Ovary (tissue), 9 donors: ENCODE results near the gene PCA3. TPM values are rescaled to one million over a fixed set of nuclear protein-coding genes. Genes with fewer than 3 reads are reported as not detected.

Source experiments
- DNase-seq, 5 donors: peaks; one replicate each; pipeline ENCODE4 v3.0.0-alpha.2; 2019 to 2020
- H3K27ac ChIP-seq, 2 donors: fragments of 200-600 bp; one replicate each; pipeline versions ENCODE4 v1.5.1 to v1.8.0; 2019 to 2022
- H3K27me3 ChIP-seq: fragments of 200-600 bp; one replicate; pipeline ENCODE4 v1.8.0; 2022
- H3K36me3 ChIP-seq: fragments of 200-600 bp; sonication (generic); one replicate; pipeline ENCODE4 v1.5.1; 2019
- H3K4me1 ChIP-seq: one replicate; pipeline ENCODE4 v1.8.1; 2013; ENCODE audit warnings: mild to moderate bottlenecking, moderate library complexity; ENCODE audit not compliant: insufficient read depth
- H3K4me3 ChIP-seq: fragments of 200-600 bp; sonication (generic); one replicate; pipeline ENCODE4 v1.5.1; 2017
- H3K9me3 ChIP-seq, 2 donors: fragments of 200-600 bp in 1 of 2; sonication (generic) in 1 of 2; one replicate each; pipeline versions ENCODE4 v1.5.1 to v1.8.1; 2013 to 2019; ENCODE audit warnings: mild to moderate bottlenecking in 1 of 2, moderate library complexity in 1 of 2
- EP300 ChIP-seq: sonication (generic); formaldehyde crosslinking; IDR thresholded peaks from one replicate; pipeline ENCODE4 v1.6.1; 2017; ENCODE audit warnings: antibody characterized with exemption
- POLR2A ChIP-seq: fragments of 450-650 bp; IDR thresholded peaks from one replicate; pipeline ENCODE4 v1.6.1; 2017; ENCODE audit warnings: antibody characterized with exemption, mild to moderate bottlenecking, moderate library complexity
- WGBS, 3 donors: extraction: QIAGEN DNeasy Blood & Tissue Kit in 1 of 3; methylation state at CpG; one replicate each; pipeline versions ENCODE4 v1.1.5 to v1.1.7; 2013 to 2017; 5-methylcytosine and 5-hydroxymethylcytosine counted together
- intact Hi-C, 4 donors: fragments of 100-400 bp; cut with DNase I; formaldehyde crosslinking; loops; one replicate each; pipeline versions ENCODE4 v1.11.0 to v1.15.1; 2022 to 2023
- polyA plus RNA-seq, 2 donors: library from polyadenylated mRNA; stranded (reverse); fragments of 200-250 nt in 1 of 2; fragments of 350-450 nt in 1 of 2; fragmentation: Illumina TruSeq in 1 of 2; extraction: RNeasy Lipid Tissue Mini Kit (QIAGEN cat#74804) in 1 of 2; gene quantifications; one replicate each; pipeline ENCODE4 v1.2.3, GENCODE V29; 2013 to 2014
- total RNA-seq, 7 donors: library from RNA; depleted of rRNA in 2 of 7; stranded (reverse); fragments of >200 nt in 2 of 7; fragmentation: NEBNext Ultra II Directional in 3 of 7; extraction: Animal tissue kit (Norgen Biotek cat#: 25700) in 3 of 7; gene quantifications; one replicate each; pipeline versions ENCODE4 v1.1.0 to v1.2.4, GENCODE V29; 2016 to 2023
- TF ChIP-seq, protein P1 (sequence below), 3 donors: fragments of 450-650 bp in 2 of 3; fragments of 200-600 bp in 1 of 3; IDR thresholded peaks; one replicate each; pipeline versions ENCODE4 v1.5.1 to v1.8.0; 2016 to 2022; ENCODE audit warnings: antibody characterized with exemption in 3 of 3, mild to moderate bottlenecking in 1 of 3
- donor health status: DM: no; HTN: no; CAD: no; lungs with moderate emphysema.
- donor health status: DM: no; HTN: no; CAD: no.
- donor health status: Bipolar disorder and iron deficiency.
- donor health status: DM: yes; HTN: yes; CAD: no.
- donor health status: DM: no; HTN: no; CAD: no.
- donor health status: DM: yes; HTN: yes; CAD: no.

Gene PCA3
- total and polyA plus RNA-seq, 9 donors, result not detected

DNA sequence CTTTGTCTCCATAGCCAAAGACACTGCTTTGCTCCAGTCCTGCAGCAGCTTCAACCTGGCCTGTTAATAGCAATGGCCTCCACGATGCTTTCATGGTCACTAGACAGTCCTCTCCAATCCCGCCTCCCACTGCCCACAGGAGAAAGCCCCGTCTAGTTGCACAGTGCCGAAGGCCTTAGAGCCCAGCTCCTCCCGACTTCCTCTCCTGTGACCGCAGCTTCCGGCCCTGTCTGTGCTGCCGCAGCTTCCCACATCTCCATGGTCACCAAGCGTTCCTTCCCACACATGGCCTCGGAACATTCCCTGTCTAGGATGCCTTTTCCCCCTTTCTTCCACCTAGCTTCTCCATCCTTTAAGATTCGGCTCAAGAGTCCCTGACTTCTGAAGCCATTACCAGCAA lies 23.4 kb downstream of the PCA3 start:
- H3K9me3 ChIP-seq, result no peaks in the 10 kb centered on the region
- WGBS, 3 donors, result 79 to 88% (median 86%) methylated on average over 11 of the region's 11 CpGs
- intact Hi-C loops, result no loop called here

DNA sequence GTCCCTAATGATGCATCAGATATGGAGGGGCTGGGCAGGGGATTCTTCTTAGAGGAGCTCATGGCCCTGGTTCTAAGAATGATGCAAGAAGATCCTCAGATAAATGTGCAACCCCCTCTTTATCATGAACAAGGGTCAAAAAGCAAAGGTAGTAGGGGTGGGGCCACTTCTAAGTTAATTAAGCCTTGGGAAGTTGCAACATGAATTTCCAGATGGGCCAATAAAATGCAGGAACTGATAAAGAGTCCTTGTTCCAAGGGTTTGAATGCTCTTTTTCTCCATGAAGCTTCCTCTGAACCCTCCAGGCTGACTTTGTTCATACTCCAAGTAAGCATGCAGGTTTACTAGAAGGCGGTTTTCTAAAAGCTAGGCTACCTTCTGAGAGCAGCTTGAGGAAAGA lies 25.6 kb downstream of the PCA3 start:
- DNase-seq, result no peak
- H3K27ac ChIP-seq, result no peak overlapping the region
- TF ChIP-seq EP300 (no peak), POLR2A (no peak)
- TF ChIP-seq, protein P1, sequence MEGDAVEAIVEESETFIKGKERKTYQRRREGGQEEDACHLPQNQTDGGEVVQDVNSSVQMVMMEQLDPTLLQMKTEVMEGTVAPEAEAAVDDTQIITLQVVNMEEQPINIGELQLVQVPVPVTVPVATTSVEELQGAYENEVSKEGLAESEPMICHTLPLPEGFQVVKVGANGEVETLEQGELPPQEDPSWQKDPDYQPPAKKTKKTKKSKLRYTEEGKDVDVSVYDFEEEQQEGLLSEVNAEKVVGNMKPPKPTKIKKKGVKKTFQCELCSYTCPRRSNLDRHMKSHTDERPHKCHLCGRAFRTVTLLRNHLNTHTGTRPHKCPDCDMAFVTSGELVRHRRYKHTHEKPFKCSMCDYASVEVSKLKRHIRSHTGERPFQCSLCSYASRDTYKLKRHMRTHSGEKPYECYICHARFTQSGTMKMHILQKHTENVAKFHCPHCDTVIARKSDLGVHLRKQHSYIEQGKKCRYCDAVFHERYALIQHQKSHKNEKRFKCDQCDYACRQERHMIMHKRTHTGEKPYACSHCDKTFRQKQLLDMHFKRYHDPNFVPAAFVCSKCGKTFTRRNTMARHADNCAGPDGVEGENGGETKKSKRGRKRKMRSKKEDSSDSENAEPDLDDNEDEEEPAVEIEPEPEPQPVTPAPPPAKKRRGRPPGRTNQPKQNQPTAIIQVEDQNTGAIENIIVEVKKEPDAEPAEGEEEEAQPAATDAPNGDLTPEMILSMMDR (IDR thresholded peaks at IDR 0.05), result no peak
- no peaks in the 10 kb centered on the region for H3K36me3 ChIP-seq
- intact Hi-C loops, result no loop called here
- H3K9me3 ChIP-seq, result no peaks in the 10 kb centered on the region
- H3K27me3 ChIP-seq, result no peaks in the 10 kb centered on the region
- H3K4me1 ChIP-seq, result no peaks in the 10 kb centered on the region
- WGBS, 3 donors, result 87 to 97% (median 95%) methylated on average over 1 of the region's 1 CpG
- H3K4me3 ChIP-seq, result no peak overlapping the region

More for the DNA sequence above, 23.4 kb downstream of the PCA3 start:
- TF ChIP-seq, protein P1 (IDR thresholded peaks at IDR 0.05), result no peak
- TF ChIP-seq EP300 (no peak), POLR2A (no peak)
- Histone ChIP-seq H3K27me3 (no peaks in the 10 kb centered on the region), H3K27ac (no peak overlapping the region), H3K4me3 (no peak overlapping the region), H3K36me3 (no peaks in the 10 kb centered on the region), H3K4me1 (no peaks in the 10 kb centered on the region)
- no peak for DNase-seq

DNA sequence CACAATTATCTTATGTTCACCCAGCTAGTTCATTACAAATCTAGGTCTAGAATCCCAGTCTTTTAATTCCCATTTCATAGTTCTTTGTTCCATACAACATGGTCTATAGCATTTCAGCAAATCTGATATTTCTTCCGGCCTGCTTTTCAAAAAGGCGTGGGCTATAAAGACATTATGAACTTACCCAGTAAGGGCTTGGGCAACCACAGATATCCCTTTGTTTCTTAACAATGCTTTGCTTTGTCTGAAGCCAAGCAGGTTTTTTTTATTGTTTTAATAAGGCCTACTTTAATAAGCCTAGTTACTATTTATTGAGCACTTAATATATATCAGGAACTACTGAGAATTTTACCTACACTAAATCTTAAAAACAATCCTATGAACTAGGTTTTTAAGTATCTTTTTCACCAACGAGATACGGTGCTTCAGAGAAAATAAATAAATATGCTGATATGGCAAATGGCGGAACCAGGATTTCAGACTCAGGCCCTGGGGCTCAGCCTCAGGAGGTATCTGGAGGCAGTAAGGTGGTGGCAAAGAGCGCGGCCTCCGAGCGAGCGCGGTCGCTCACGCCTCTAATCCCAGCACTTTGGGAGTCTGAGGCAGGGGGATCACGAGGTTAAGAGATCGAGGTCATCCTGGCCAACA lies 29.7 kb downstream of the PCA3 start:
- H3K36me3 ChIP-seq, result no peaks in the 10 kb centered on the region
- no peak overlapping the region for H3K4me3 ChIP-seq
- TF ChIP-seq EP300 (no peak), POLR2A (no peak)
- TF ChIP-seq, protein P1 (IDR thresholded peaks at IDR 0.05), result no peak
- H3K4me1 ChIP-seq, result no peaks in the 10 kb centered on the region
- intact Hi-C loops, result no loop called here
- no peaks in the 10 kb centered on the region for H3K9me3 ChIP-seq
- no peak overlapping the region for H3K27ac ChIP-seq
- WGBS, 3 donors, result 87 to 92% (median 89%) methylated on average over 15 of the region's 15 CpGs
- H3K27me3 ChIP-seq, result no peaks in the 10 kb centered on the region
- DNase-seq, result no peak

DNA sequence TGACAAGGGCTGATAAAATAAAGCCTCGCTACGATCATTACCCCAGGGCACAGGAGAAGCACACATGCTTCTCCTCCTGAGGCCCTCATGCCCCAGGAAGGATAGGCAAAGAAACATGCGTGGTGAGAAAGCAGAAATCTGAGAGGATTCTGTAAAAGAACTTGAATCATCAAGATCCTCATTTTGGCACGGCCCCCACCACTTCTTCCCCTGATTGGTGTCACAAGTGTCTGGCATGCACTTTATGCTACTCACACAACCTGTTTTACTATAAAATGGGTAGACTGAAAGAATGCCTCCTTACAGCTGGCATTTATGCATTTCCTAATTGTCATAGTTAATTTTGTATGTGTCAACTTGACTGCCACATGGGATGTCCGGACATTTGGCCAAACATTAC lies 32.1 kb downstream of the PCA3 start:
- Histone ChIP-seq H3K27ac (no peak overlapping the region), H3K9me3 (no peaks in the 10 kb centered on the region), H3K36me3 (no peaks in the 10 kb centered on the region), H3K4me1 (no peaks in the 10 kb centered on the region), H3K27me3 (no peaks in the 10 kb centered on the region), H3K4me3 (no peak overlapping the region)
- TF ChIP-seq EP300 (no peak), POLR2A (no peak)
- TF ChIP-seq, protein P1 (IDR thresholded peaks at IDR 0.05), result no peak
- no peak for DNase-seq
- WGBS, 3 donors, result 83 to 87% (median 83%) methylated on average over 5 of the region's 5 CpGs
- intact Hi-C loops, result no loop called here
